Inferior parietal cortex (tissue), 1 donor: Measurements from ENCODE around the gene AZIN2.
"Not testable (repeated sequence)": the region's sequence is repeated elsewhere in the genome, so short reads cannot be mapped to it uniquely, and the experiment has no call there.

ENCODE experiments used
- DNase-seq: peaks from one replicate; pipeline ENCODE4 v3.0.0-alpha.2; 2016; ENCODE audit errors: extremely low spot score

The AZIN2 gene

GRCh38 chr1:33057095-33057494 is 23.9 kb upstream of the AZIN2 start:
- DNase-seq = no peak

- DNase-seq = no peak
These were observed 20.3 kb upstream of the AZIN2 start for GRCh38 chr1:33060579-33061083.

- DNase-seq = no peak
These were observed 19.1 kb upstream of the AZIN2 start for GRCh38 chr1:33061834-33062233.

GRCh38 chr1:33064284-33064683 is 16.7 kb upstream of the AZIN2 start:
- not testable (repeated sequence) for DNase-seq

GRCh38 chr1:33065301-33065700 is 15.7 kb upstream of the AZIN2 start:
- no peak for DNase-seq

GRCh38 chr1:33066477-33066876 is 14.5 kb upstream of the AZIN2 start:
- DNase-seq = not testable (repeated sequence)

- DNase-seq = not testable (repeated sequence)
These were observed 12.8 kb upstream of the AZIN2 start for GRCh38 chr1:33068108-33068507.

GRCh38 chr1:33070628-33071027 is 10.3 kb upstream of the AZIN2 start:
- DNase-seq = no peak

GRCh38 chr1:33072707-33073106 is 8.2 kb upstream of the AZIN2 start:
- DNase-seq = no peak

GRCh38 chr1:33074193-33074945 is 6.6 kb upstream of the AZIN2 start:
- peak; percentile 80 for DNase-seq

GRCh38 chr1:33078030-33078591 is 2.8 kb upstream of the AZIN2 start:
- no peak for DNase-seq

- DNase-seq = no peak
These were observed 580 bp upstream of the AZIN2 start for GRCh38 chr1:33080373-33080772.

GRCh38 chr1:33081554-33082305 is 777 bp downstream of the AZIN2 start:
- DNase-seq = peak; percentile 29

- DNase-seq = peak; percentile 34
These were observed 1.7 kb downstream of the AZIN2 start for GRCh38 chr1:33082575-33083108.

- DNase-seq = no peak
These were observed 4.4 kb downstream of the AZIN2 start for GRCh38 chr1:33085332-33085731.

GRCh38 chr1:33086384-33086850 is 5.5 kb downstream of the AZIN2 start:
- peak; percentile 93 for DNase-seq

GRCh38 chr1:33087677-33088076 is 6.7 kb downstream of the AZIN2 start:
- no peak for DNase-seq

GRCh38 chr1:33088119-33088906 is 7.4 kb downstream of the AZIN2 start:
- DNase-seq = no peak

GRCh38 chr1:33089457-33089856 is 8.5 kb downstream of the AZIN2 start:
- no peak for DNase-seq

GRCh38 chr1:33092438-33092837 is 11.5 kb downstream of the AZIN2 start:
- DNase-seq = no peak

GRCh38 chr1:33093004-33093403 is 12.1 kb downstream of the AZIN2 start:
- DNase-seq = no peak
